ENCODE data around the gene FOSL1. TPM values are rescaled to one million over a fixed set of nuclear protein-coding genes. Genes with fewer than 3 reads are reported as not detected.

FOSL1 gene
- total and polyA plus RNA-seq, 2 of the 13 experiments (the other 11 are each of a cell fraction or from before 2014, with no cell fraction given) = 4.0 to 4.1 TPM

- TF ChIP-seq AHDC1 (CRISPR knock-in tag; IDR thresholded peaks at IDR 0.05; ENCODE audit: borderline replicate concordance) (no peak), FOXP1 (IDR thresholded peaks at IDR 0.05) (no peak), FOXP1 (CRISPR knock-in tag; IDR thresholded peaks at IDR 0.05) (no peak), HINFP (CRISPR knock-in tag; IDR thresholded peaks at IDR 0.05; ENCODE audit: low read depth) (no peak), GMEB2 (CRISPR knock-in tag; IDR thresholded peaks at IDR 0.05; ENCODE audit: low read depth) (no peak), CSRNP2 (CRISPR knock-in tag; conservative IDR thresholded peaks at IDR 0.05; ENCODE audit: low read depth) (no peak), ELK4 (CRISPR knock-in tag; IDR thresholded peaks at IDR 0.05; ENCODE audit: borderline replicate concordance) (no peak), ZNF609 (CRISPR knock-in tag; IDR thresholded peaks at IDR 0.05; ENCODE audit: borderline replicate concordance) (no peak), ESRRA (CRISPR knock-in tag; IDR thresholded peaks at IDR 0.05; ENCODE audit: low read depth) (peak; percentile 49; the same call in 1 of the 2 replicates)
These were observed 9.6 kb downstream of the FOSL1 start, which contains the start of gene CCDC85B (continued) for GRCh38 chr11:65890324-65891218.
